ENCODE measurements around the gene OR7D2.

Gene OR7D2

GRCh38 chr19:9178901-9179300 lies at the start of gene OR7D2:
OR7D2 (plus strand) TSS chr19:9178979; CDS start chr19:9185782, 6,803 bp downstream.
- Histone ChIP-seq H3K79me2 (ENCODE audit: control insufficient read depth, low read length) (no peaks in the 10 kb centered on the region), H3F3A (ENCODE audit: control insufficient read depth, insufficient read depth) (no peaks in the 10 kb centered on the region), H4K20me1 (ENCODE audit: control insufficient read depth, insufficient read depth, low read depth, low read length) (no peaks in the 10 kb centered on the region), H3K4me2 (ENCODE audit: low read length) (no peak within 1 kb of the TSS), H3K4me3 (ENCODE audit: low read length) (no peak within 1 kb of the TSS), H3K27ac (ENCODE audit: low read depth, low read length) (no peak within 1 kb of the TSS), H3K9me3 (ENCODE audit: control insufficient read depth, insufficient read depth, low read length) (no peaks in the 10 kb centered on the region), H3K9me2 (replicated peaks; ENCODE audit: control insufficient read depth, low read length) (no peaks in the 10 kb centered on the region), H3K4me1 (ENCODE audit: control insufficient read depth, low read length) (no peaks in the 10 kb centered on the region), H3K36me3 (ENCODE audit: control insufficient read depth, low read length) (no peaks in the 10 kb centered on the region), H3K27me3 (ENCODE audit: control insufficient read depth, low read length) (no peaks in the 10 kb centered on the region)
- no peak for TF ChIP-seq EZH2phosphoT487 (IDR thresholded peaks at IDR 0.05; ENCODE audit: borderline replicate concordance, low read length)
- TF ChIP-seq CTCF (IDR thresholded peaks at IDR 0.05; ENCODE audit: low read depth, low read length, poor library complexity, severe bottlenecking): no peak

- Histone ChIP-seq H3F3A (ENCODE audit: control insufficient read depth, insufficient read depth) (no peaks in the 10 kb centered on the region), H4K20me1 (ENCODE audit: control insufficient read depth, insufficient read depth, low read depth, low read length) (no peaks in the 10 kb centered on the region), H3K4me1 (ENCODE audit: control insufficient read depth, low read length) (no peaks in the 10 kb centered on the region), H3K27ac (ENCODE audit: low read depth, low read length) (no peak overlapping the region), H3K4me2 (ENCODE audit: low read length) (no peak overlapping the region), H3K27me3 (ENCODE audit: control insufficient read depth, low read length) (no peaks in the 10 kb centered on the region), H3K9me3 (ENCODE audit: control insufficient read depth, insufficient read depth, low read length) (no peaks in the 10 kb centered on the region), H3K4me3 (ENCODE audit: low read length) (no peak overlapping the region), H3K9me2 (replicated peaks; ENCODE audit: control insufficient read depth, low read length) (no peaks in the 10 kb centered on the region), H3K36me3 (ENCODE audit: control insufficient read depth, low read length) (no peaks in the 10 kb centered on the region), H3K79me2 (ENCODE audit: control insufficient read depth, low read length) (no peaks in the 10 kb centered on the region)
- TF ChIP-seq EZH2phosphoT487 (IDR thresholded peaks at IDR 0.05; ENCODE audit: borderline replicate concordance, low read length): no peak
- TF ChIP-seq CTCF (IDR thresholded peaks at IDR 0.05; ENCODE audit: low read depth, low read length, poor library complexity, severe bottlenecking): no peak
Observed at GRCh38 chr19:9130965-9131364, 47.8 kb upstream of the OR7D2 start.

- Histone ChIP-seq H3K36me3 (ENCODE audit: control insufficient read depth, low read length) (no peaks in the 10 kb centered on the region), H3K4me2 (ENCODE audit: low read length) (no peak overlapping the region), H3K4me1 (ENCODE audit: control insufficient read depth, low read length) (no peaks in the 10 kb centered on the region), H3K9me3 (ENCODE audit: control insufficient read depth, insufficient read depth, low read length) (no peaks in the 10 kb centered on the region), H4K20me1 (ENCODE audit: control insufficient read depth, insufficient read depth, low read depth, low read length) (no peaks in the 10 kb centered on the region), H3K9me2 (replicated peaks; ENCODE audit: control insufficient read depth, low read length) (no peaks in the 10 kb centered on the region), H3K4me3 (ENCODE audit: low read length) (no peak overlapping the region), H3K27ac (ENCODE audit: low read depth, low read length) (no peak overlapping the region), H3K27me3 (ENCODE audit: control insufficient read depth, low read length) (no peaks in the 10 kb centered on the region), H3K79me2 (ENCODE audit: control insufficient read depth, low read length) (no peaks in the 10 kb centered on the region), H3F3A (ENCODE audit: control insufficient read depth, insufficient read depth) (no peaks in the 10 kb centered on the region)
- TF ChIP-seq CTCF (IDR thresholded peaks at IDR 0.05; ENCODE audit: low read depth, low read length, poor library complexity, severe bottlenecking) (no peak), EZH2phosphoT487 (IDR thresholded peaks at IDR 0.05; ENCODE audit: borderline replicate concordance, low read length) (no peak)
Observed at GRCh38 chr19:9132422-9132821, 46.4 kb upstream of the OR7D2 start.
